Measurements from ENCODE around the gene SORCS3.

The SORCS3 gene

GRCh38 chr10:105284476-105285215 is 643.6 kb downstream of the SORCS3 start:
- Mint-ChIP-seq H3K9me3 (no peaks in the 10 kb centered on the region), H3K4me3 (no peak overlapping the region)

DNA sequence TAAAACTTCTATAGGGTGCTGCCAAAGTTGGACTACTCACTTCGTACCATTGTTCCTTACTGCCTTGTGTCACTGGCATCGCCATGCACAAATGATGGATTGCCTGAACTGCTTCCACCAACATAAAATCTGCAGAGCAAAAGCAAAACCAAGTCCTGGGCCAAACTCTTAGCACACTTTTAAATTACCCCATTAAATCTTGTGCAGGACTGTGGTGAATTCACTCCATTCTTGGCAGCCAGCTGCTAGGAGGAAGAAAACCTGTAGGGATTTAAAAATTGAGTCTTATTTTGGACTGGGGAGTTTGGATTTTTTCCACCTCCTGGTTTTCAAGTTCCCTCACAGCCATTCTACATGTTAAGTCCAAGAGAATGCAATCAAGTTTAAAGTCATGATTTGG is 646.9 kb downstream of the SORCS3 start:
- Mint-ChIP-seq H3K27me3 (no peaks in the 10 kb centered on the region), H3K36me3 (ENCODE audit: low read depth) (no peaks in the 10 kb centered on the region), H3K9me3 (no peaks in the 10 kb centered on the region), H3K4me1 (ENCODE audit: low read depth) (no peaks in the 10 kb centered on the region), H3K27ac (no peak overlapping the region), H3K4me3 (no peak overlapping the region)
- DNase-seq: no peak

More at GRCh38 chr10:105284476-105285215, 643.6 kb downstream of the SORCS3 start:
- Mint-ChIP-seq H3K36me3 (ENCODE audit: low read depth) (no peaks in the 10 kb centered on the region), H3K4me1 (ENCODE audit: low read depth) (no peaks in the 10 kb centered on the region), H3K27me3 (no peaks in the 10 kb centered on the region), H3K27ac (no peak overlapping the region)
- no peak for DNase-seq

DNA sequence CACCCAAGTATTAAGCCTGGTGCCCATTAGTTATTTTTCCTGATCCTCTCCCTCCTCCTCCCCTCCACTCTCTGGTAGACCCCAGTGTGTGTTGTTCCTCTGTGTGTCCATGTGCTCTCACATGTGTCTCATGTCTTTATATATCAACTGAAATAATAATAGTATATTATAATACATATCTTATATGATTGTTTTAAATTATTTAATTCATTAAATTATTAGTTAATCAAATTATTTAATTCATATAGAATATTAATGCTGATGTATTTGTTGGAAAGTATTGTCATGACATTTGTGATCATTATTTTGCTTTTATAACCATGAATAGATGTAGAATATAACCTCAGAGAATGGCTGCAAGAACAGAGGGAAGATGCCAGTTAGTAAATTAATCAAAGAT is 647.5 kb downstream of the SORCS3 start:
- Mint-ChIP-seq H3K36me3 (ENCODE audit: low read depth) (no peaks in the 10 kb centered on the region), H3K27ac (no peak overlapping the region), H3K4me3 (no peak overlapping the region), H3K9me3 (no peaks in the 10 kb centered on the region), H3K27me3 (no peaks in the 10 kb centered on the region), H3K4me1 (ENCODE audit: low read depth) (no peaks in the 10 kb centered on the region)
- DNase-seq: no peak

DNA sequence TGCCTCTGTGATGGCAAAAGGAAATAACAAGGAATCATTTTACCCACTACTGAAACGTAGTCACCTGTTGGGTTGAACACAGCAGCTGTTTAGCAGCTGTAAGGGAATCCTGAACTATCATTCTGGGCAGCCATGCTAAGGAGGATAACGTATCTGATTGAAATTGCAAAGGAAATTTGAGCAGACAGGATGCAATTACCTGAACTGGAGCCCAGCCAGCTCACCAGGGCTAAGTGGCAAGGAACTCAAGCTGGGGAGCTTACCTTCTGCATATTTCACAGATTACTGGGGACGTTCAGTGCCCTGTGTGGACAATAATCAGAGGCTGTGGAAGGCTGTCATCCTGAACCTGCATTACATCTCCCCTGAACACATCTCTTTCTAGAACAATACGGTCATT is 650.5 kb downstream of the SORCS3 start:
- no peak overlapping the region for H3K4me3 Mint-ChIP-seq
- no peaks in the 10 kb centered on the region for H3K27me3 Mint-ChIP-seq
- H3K4me1 Mint-ChIP-seq (ENCODE audit: low read depth): no peaks in the 10 kb centered on the region
- H3K36me3 Mint-ChIP-seq (ENCODE audit: low read depth): no peaks in the 10 kb centered on the region
- no peak for DNase-seq
- peaks cover 10% of the 10 kb centered on the region for H3K9me3 Mint-ChIP-seq
- H3K27ac Mint-ChIP-seq: no peak overlapping the region

DNA sequence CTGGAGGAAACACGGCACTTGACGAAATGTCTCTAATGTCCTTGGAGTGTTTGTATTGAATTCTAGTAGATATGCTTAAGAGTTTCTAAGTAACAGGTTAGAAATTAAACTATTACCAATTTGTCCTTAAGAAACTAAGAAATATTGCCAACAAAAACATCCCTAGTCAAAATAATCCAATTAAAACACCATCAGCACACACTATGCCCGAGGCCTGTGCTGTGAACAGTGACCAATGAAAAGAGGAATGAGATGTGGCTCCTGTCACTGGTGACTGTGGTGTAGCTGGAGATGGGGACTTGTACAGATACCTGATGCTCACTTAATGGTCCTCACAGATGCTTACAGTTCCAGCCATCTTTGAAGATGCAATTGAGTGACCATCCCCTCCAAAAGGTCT is 651.1 kb downstream of the SORCS3 start:
- H3K27me3 Mint-ChIP-seq: no peaks in the 10 kb centered on the region

More for the DNA sequence above, 651.1 kb downstream of the SORCS3 start:
- no peak for DNase-seq
- Mint-ChIP-seq H3K4me1 (ENCODE audit: low read depth) (no peaks in the 10 kb centered on the region), H3K36me3 (ENCODE audit: low read depth) (no peaks in the 10 kb centered on the region), H3K4me3 (no peak overlapping the region), H3K27ac (no peak overlapping the region), H3K9me3 (peaks cover 10% of the 10 kb centered on the region)
